Ishikawa (cell line): ENCODE measurements around the gene ZFAND3.

Experiments used
- MAX ChIP-seq: IDR thresholded peaks from 2 replicates; pipeline ENCODE4 v1.6.1; 2012
- RAD21 ChIP-seq: IDR thresholded peaks from 2 replicates; pipeline ENCODE4 v1.6.1; 2012; ENCODE audit warnings: low read depth

- no peak for TF ChIP-seq RAD21
- TF ChIP-seq MAX, result no peak
Measured at GRCh38 chr6:38119516-38119915, 300.0 kb downstream of the ZFAND3 start.
